RPMI7951 (cell line): ENCODE measurements around the gene CHSY1. TPM values are rescaled to one million over a fixed set of nuclear protein-coding genes. Genes with fewer than 3 reads are reported as not detected.

Experiments
- DNase-seq: peaks from one replicate; pipeline ENCODE4 v3.0.0-alpha.2; 2012; ENCODE audit warnings: low read depth
- total RNA-seq: library from RNA; depleted of rRNA; stranded (reverse); fragments of >200 nt; shearing (Covaris generic); gene quantifications from 2 replicates; pipeline ENCODE4 v1.2.3, GENCODE V29; 2014

The CHSY1 gene
- total RNA-seq, 1 experiment from 2014 or later, result 41.5 TPM

GRCh38 chr15:101171954-101172353 lies 79.9 kb downstream of the CHSY1 start:
- DNase-seq, result no peak

- DNase-seq, result peak; percentile 76
These were observed 81.1 kb downstream of the CHSY1 start for GRCh38 chr15:101170568-101171350.

- peak; percentile 64 for DNase-seq
These were observed 82.3 kb downstream of the CHSY1 start for GRCh38 chr15:101169495-101170071.

- no peak for DNase-seq
These were observed 82.9 kb downstream of the CHSY1 start for GRCh38 chr15:101168898-101169494.

GRCh38 chr15:101168463-101168824 lies 83.4 kb downstream of the CHSY1 start:
- DNase-seq, result no peak

GRCh38 chr15:101167753-101168462 lies 83.9 kb downstream of the CHSY1 start:
- peak; percentile 100 for DNase-seq

GRCh38 chr15:101167411-101167752 lies 84.5 kb downstream of the CHSY1 start:
- DNase-seq, result no peak

- DNase-seq, result peak; percentile 60
These were observed 85.9 kb downstream of the CHSY1 start for GRCh38 chr15:101165905-101166471.

- DNase-seq, result no peak
These were observed 89.0 kb downstream of the CHSY1 start for GRCh38 chr15:101162701-101163483.

GRCh38 chr15:101161656-101162055 lies 90.2 kb downstream of the CHSY1 start:
- DNase-seq, result no peak

- DNase-seq, result no peak
These were observed 91.7 kb downstream of the CHSY1 start for GRCh38 chr15:101159936-101160815.

GRCh38 chr15:101159096-101159935 lies 92.5 kb downstream of the CHSY1 start:
- DNase-seq, result no peak

GRCh38 chr15:101158166-101159095 lies 93.4 kb downstream of the CHSY1 start:
- no peak for DNase-seq

GRCh38 chr15:101157721-101158120 lies 94.1 kb downstream of the CHSY1 start:
- no peak for DNase-seq

GRCh38 chr15:101156509-101157159 lies 95.2 kb downstream of the CHSY1 start:
- DNase-seq, result no peak

GRCh38 chr15:101156061-101156460 lies 95.8 kb downstream of the CHSY1 start:
- no peak for DNase-seq

- DNase-seq, result no peak
These were observed 97.8 kb downstream of the CHSY1 start for GRCh38 chr15:101153801-101154656.
